IMR-90 (cell line): ENCODE measurements around the gene ZNF423. TPM values are rescaled to one million over a fixed set of nuclear protein-coding genes. Genes with fewer than 3 reads are reported as not detected.

Source experiments
- ATAC-seq: fragments of 200-7000 bp; cut with Tn5 transposase; 2 replicates; pipeline ENCODE4 v1.9.1; 2020; ENCODE audit warnings: low read depth, mild to moderate bottlenecking, moderate library complexity
- BruUV-seq: library from RNA; stranded (reverse); fragments of 400-500 nt; replicated peaks from 2 replicates; lab custom pipeline; 2021; lab: Mats Ljungman, UMichigan
- CTCF ChIA-PET: fragments of 300-600 bp; formaldehyde crosslinking; extraction: SDS; loops from one replicate; lab custom pipeline; 2021; ENCODE audit warnings: antibody characterized with exemption; lab: Yijun Ruan, JAX
- POLR2A ChIA-PET: fragments of 300-600 bp; sonication (Branson Sonifier 250); formaldehyde crosslinking; loops from one replicate; lab custom pipeline; 2022; ENCODE audit warnings: antibody characterized with exemption; ENCODE audit not compliant: unreplicated experiment; lab: Charles Lee
- DNase-seq: peaks from one replicate; pipeline ENCODE4 v3.0.0; 2013
- H2AFZ ChIP-seq: replicated peaks from 2 replicates; pipeline ENCODE3; 2013; ENCODE audit warnings: low read length, mild to moderate bottlenecking; ENCODE audit not compliant: poor library complexity
- H2AK5ac ChIP-seq: 2 replicates; pipeline ENCODE4 v1.6.1; 2013; ENCODE audit warnings: low read depth, low read length, inconsistent platforms
- H2AK9ac ChIP-seq: replicated peaks from 2 replicates; pipeline ENCODE3; 2013; ENCODE audit warnings: mild to moderate bottlenecking, low read depth, low read length, moderate library complexity; ENCODE audit not compliant: poor library complexity
- H2BK120ac ChIP-seq: 2 replicates; pipeline ENCODE4 v1.6.1; 2013; ENCODE audit warnings: low read depth, low read length, inconsistent platforms
- H2BK15ac ChIP-seq: 3 replicates; pipeline ENCODE4 v1.6.1; 2013; ENCODE audit warnings: low read depth, low read length, inconsistent platforms
- H2BK20ac ChIP-seq: 2 replicates; pipeline ENCODE4 v1.6.1; 2013; ENCODE audit warnings: low read depth, mild to moderate bottlenecking, inconsistent platforms, low read length, moderate library complexity
- H2BK5ac ChIP-seq: 2 replicates; pipeline ENCODE4 v1.6.1; 2013; ENCODE audit warnings: mild to moderate bottlenecking, low read depth, low read length, inconsistent platforms; ENCODE audit not compliant: poor library complexity, severe bottlenecking
- H3K14ac ChIP-seq: replicated peaks from 2 replicates; pipeline ENCODE4 v1.6.1; 2013; ENCODE audit warnings: low read depth, low read length, inconsistent platforms
- H3K18ac ChIP-seq: 2 replicates; pipeline ENCODE4 v1.6.1; 2013; ENCODE audit warnings: low read depth, low read length, control low read depth
- H3K23ac ChIP-seq: 2 replicates; pipeline ENCODE4 v1.6.1; 2013; ENCODE audit warnings: low read depth, low read length, inconsistent platforms
- H3K27ac ChIP-seq: 2 replicates; pipeline ENCODE4 v1.5.1; 2013; ENCODE audit warnings: mild to moderate bottlenecking, control low read depth, low read length; ENCODE audit not compliant: insufficient read depth
- H3K27me3 ChIP-seq: 2 replicates; pipeline ENCODE4 v1.6.1; 2013; ENCODE audit warnings: low read length; ENCODE audit not compliant: control insufficient read depth, insufficient read depth
- H3K36me3 ChIP-seq: 2 replicates; pipeline ENCODE4 v1.6.1; 2013; ENCODE audit warnings: low read length, mixed read lengths; ENCODE audit not compliant: control insufficient read depth, insufficient read depth
- H3K4ac ChIP-seq: 2 replicates; pipeline ENCODE4 v1.6.1; 2013; ENCODE audit warnings: low read depth, low read length, inconsistent platforms
- H3K4me1 ChIP-seq: 2 replicates; pipeline ENCODE4 v1.6.1; 2013; ENCODE audit warnings: low read length, mixed read lengths; ENCODE audit not compliant: control insufficient read depth, insufficient read depth
- H3K4me2 ChIP-seq: 2 replicates; pipeline ENCODE4 v1.6.1; 2013; ENCODE audit warnings: low read depth, mild to moderate bottlenecking, control low read depth, low read length, moderate library complexity
- H3K4me3 ChIP-seq: 2 replicates; pipeline ENCODE4 v1.5.1; 2013; ENCODE audit warnings: low read depth, mild to moderate bottlenecking, control low read depth, low read length, moderate library complexity; ENCODE audit not compliant: insufficient read depth
- H3K56ac ChIP-seq: 2 replicates; pipeline ENCODE4 v1.6.1; 2013; ENCODE audit warnings: low read length, inconsistent platforms; ENCODE audit not compliant: insufficient read depth; ENCODE audit errors: extremely low read depth
- H3K79me1 ChIP-seq, 2 experiments: 2 replicates each; pipeline ENCODE4 v1.6.1; 2013; ENCODE audit warnings: low read length in 2 of 2, inconsistent platforms in 1 of 2, low read depth in 1 of 2
- H3K9ac ChIP-seq: 2 replicates; pipeline ENCODE4 v1.6.1; 2013; ENCODE audit warnings: low read depth, low read length, control low read depth
- H3K9me1 ChIP-seq: 2 replicates; pipeline ENCODE4 v1.6.1; 2013; ENCODE audit warnings: low read length, inconsistent platforms; ENCODE audit not compliant: insufficient read depth
- H3K9me3 ChIP-seq: 2 replicates; pipeline ENCODE4 v1.6.1; 2013; ENCODE audit warnings: low read length; ENCODE audit not compliant: control insufficient read depth, insufficient read depth
- H4K20me1 ChIP-seq: 2 replicates; pipeline ENCODE4 v1.6.1; 2013; ENCODE audit warnings: low read length, inconsistent platforms; ENCODE audit not compliant: insufficient read depth
- H4K5ac ChIP-seq: 2 replicates; pipeline ENCODE4 v1.6.1; 2013; ENCODE audit warnings: mild to moderate bottlenecking, low read depth, low read length, control low read depth
- H4K8ac ChIP-seq, 2 experiments: 2 replicates each; pipeline ENCODE4 v1.6.1; 2013; ENCODE audit warnings: low read depth in 2 of 2, low read length in 2 of 2, control low read depth in 1 of 2, inconsistent platforms in 1 of 2
- H4K91ac ChIP-seq: 2 replicates; pipeline ENCODE4 v1.6.1; 2013; ENCODE audit warnings: low read depth, low read length, inconsistent platforms; ENCODE audit not compliant: insufficient read depth
- CEBPB ChIP-seq: IDR thresholded peaks from 2 replicates; pipeline ENCODE4 v1.6.1; 2012; ENCODE audit warnings: low read depth, low read length, improper control_type of control experiment
- NFE2L2 ChIP-seq: fragments of 150-350 bp; IDR thresholded peaks from 2 replicates; pipeline ENCODE4 v1.6.1; 2016; ENCODE audit warnings: low read depth, mild to moderate bottlenecking, low read length
- RAD21 ChIP-seq: IDR thresholded peaks from 2 replicates; pipeline ENCODE4 v1.6.1; 2012; ENCODE audit warnings: low read length, improper control_type of control experiment
- RFX5 ChIP-seq: IDR thresholded peaks from 2 replicates; pipeline ENCODE4 v1.8.0; 2012; ENCODE audit warnings: low read depth, mild to moderate bottlenecking, low read length, moderate library complexity
- SMC3 ChIP-seq: fragments of 150-350 bp; IDR thresholded peaks from 2 replicates; pipeline ENCODE4 v1.6.1; 2016; ENCODE audit warnings: low read depth, mild to moderate bottlenecking, antibody characterized with exemption, low read length, moderate library complexity
- WGBS, 2 experiments: methylation state at CpG; one replicate each; pipeline versions ENCODE4 v1.1.5 to v1.1.7; 2013; ENCODE audit warnings: missing lambda C conversion rate in 2 of 2; ENCODE audit not compliant: insufficient read length in 1 of 2; ENCODE audit errors: extremely low coverage in 2 of 2; 5-methylcytosine and 5-hydroxymethylcytosine counted together
- dilution Hi-C: fragments of 300-500 bp; cut with HindIII; formaldehyde crosslinking; loops from one replicate; pipeline ENCODE4 v1.14.3; 2018; ENCODE audit warnings: low sequenced_read_pairs; ENCODE audit not compliant: unreplicated experiment
- in situ Hi-C: fragments of 300-500 bp; cut with MboI; formaldehyde crosslinking; loops from 3 replicates; pipeline ENCODE4 v1.14.3; 2019; ENCODE audit warnings: low sequenced_read_pairs, inconsistent platforms, mixed read lengths
- intact Hi-C: fragments of 100-400 bp; cut with micrococcal nuclease; formaldehyde crosslinking; loops from 2 replicates; pipeline ENCODE4 v1.10.0; 2022
- polyA plus RNA-seq, 3 experiments: library from polyadenylated mRNA; depleted of rRNA; stranded (reverse); fragments of >200 nt; gene quantifications; 2 replicates each; pipeline ENCODE4 v1.2.3, GENCODE V29; 2012; ENCODE audit warnings: low replicate concordance in 1 of 3
- total RNA-seq: library from RNA; depleted of rRNA; stranded (reverse); fragments of >200 nt; gene quantifications from 2 replicates; pipeline ENCODE4 v1.2.3, GENCODE V29; 2012
- TF ChIP-seq, protein P1 (sequence below): fragments of 150-350 bp; IDR thresholded peaks from 2 replicates; pipeline ENCODE4 v1.6.1; 2017; ENCODE audit warnings: mild to moderate bottlenecking, antibody characterized with exemption, low read length, low read depth

The ZNF423 gene
- total and polyA plus RNA-seq, 2 of the 4 experiments (the other 2 are of a cell fraction) = under 0.01 to 0.10 TPM

DNA sequence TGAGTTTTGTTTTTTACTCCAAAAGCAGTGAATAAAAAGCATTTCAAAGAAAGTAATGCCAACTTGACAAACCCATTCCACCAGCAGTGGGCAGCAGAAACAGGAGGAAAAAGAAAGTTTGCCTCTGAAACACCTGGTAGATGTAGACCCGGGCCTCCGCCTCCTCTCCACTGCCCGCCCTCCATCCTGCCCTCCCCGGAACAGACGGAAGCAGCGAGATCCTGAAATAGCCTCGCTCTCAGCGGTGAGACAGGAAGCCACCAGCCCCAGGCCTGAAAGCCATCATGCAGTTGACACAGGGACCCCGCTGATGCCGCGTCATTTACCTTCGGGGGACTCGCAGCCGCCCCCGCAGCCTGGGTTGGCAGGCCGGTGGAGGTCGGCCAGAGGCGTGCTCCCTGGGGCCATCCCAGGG lies 414.5 kb downstream of the ZNF423 start:
- H3K14ac ChIP-seq = no peak overlapping the region
- intact Hi-C loops = no loop called here
- H3K23ac ChIP-seq = no peak overlapping the region
- no peak overlapping the region for H2BK120ac ChIP-seq
- no peak overlapping the region for H3K18ac ChIP-seq
- H2BK20ac ChIP-seq = no peak overlapping the region
- H4K8ac ChIP-seq = no peak overlapping the region
- TF ChIP-seq NFE2L2 (no peak), CEBPB (no peak), SMC3 (no peak), RFX5 (no peak), RAD21 (no peak)
- TF ChIP-seq, protein P1, sequence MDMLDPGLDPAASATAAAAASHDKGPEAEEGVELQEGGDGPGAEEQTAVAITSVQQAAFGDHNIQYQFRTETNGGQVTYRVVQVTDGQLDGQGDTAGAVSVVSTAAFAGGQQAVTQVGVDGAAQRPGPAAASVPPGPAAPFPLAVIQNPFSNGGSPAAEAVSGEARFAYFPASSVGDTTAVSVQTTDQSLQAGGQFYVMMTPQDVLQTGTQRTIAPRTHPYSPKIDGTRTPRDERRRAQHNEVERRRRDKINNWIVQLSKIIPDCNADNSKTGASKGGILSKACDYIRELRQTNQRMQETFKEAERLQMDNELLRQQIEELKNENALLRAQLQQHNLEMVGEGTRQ = no peak
- CTCF ChIA-PET = no interaction called here
- H3K36me3 ChIP-seq = no peaks in the 10 kb centered on the region
- in situ Hi-C loops = no loop called here
- ATAC-seq = no peak
- no peaks in the 10 kb centered on the region for H3K9me1 ChIP-seq
- no TSS peak for BruUV-seq
- H2AFZ ChIP-seq = no peak overlapping the region
- H4K20me1 ChIP-seq = no peaks in the 10 kb centered on the region
- no peak overlapping the region for H4K5ac ChIP-seq
- no peak overlapping the region for H3K4me2 ChIP-seq
- no peak overlapping the region for H3K27ac ChIP-seq
- H3K4me3 ChIP-seq = no peak overlapping the region
- H3K27me3 ChIP-seq = peaks cover 3% of the 10 kb centered on the region; the same call in 1 of the 2 replicates
- H3K9me3 ChIP-seq = no peaks in the 10 kb centered on the region
- WGBS, 2 experiments = 37% methylated on average over 7 of the region's 18 CpGs; no CpG with 5 or more reads in 1 of the 2 experiments
- H2AK5ac ChIP-seq = no peak overlapping the region
- no peak overlapping the region for H3K9ac ChIP-seq
- no peak overlapping the region for H4K91ac ChIP-seq
- no peak overlapping the region for H2BK15ac ChIP-seq
- no peak for DNase-seq
- H2BK5ac ChIP-seq = no peak overlapping the region
- H2AK9ac ChIP-seq = no peak overlapping the region
- no peak overlapping the region for H3K56ac ChIP-seq
- no peak overlapping the region for H3K4ac ChIP-seq
- POLR2A ChIA-PET = no interaction called here
- dilution Hi-C loops = no loop called here
- no peaks in the 10 kb centered on the region for H3K79me1 ChIP-seq
- no peaks in the 10 kb centered on the region for H3K4me1 ChIP-seq
